Measurements from ENCODE around the gene YY1.

Gene YY1

GRCh38 chr14:100297320-100298300 lies 58.7 kb downstream of the YY1 start:
- H3K4me3 ChIP-seq, result 0 out of 20 replicates have a peak overlapping the region, but pooled peaks of 1 of the 10 experiments have one; percentile 26

GRCh38 chr14:100298551-100299237 lies 59.8 kb downstream of the YY1 start:
- no peaks in the 10 kb centered on the region for H3K9me3 ChIP-seq (replicated peaks in 1 of 11)
- peak overlapping the region; percentile 59 to 78 (median 65); a peak in 17 of 22 replicates for H3K9ac ChIP-seq
- H3K27ac ChIP-seq, result peak overlapping the region in 9 of 11 experiments; percentile 67 to 92 (median 83); a peak in 18 of 22 replicates
- H3K4me3 ChIP-seq, result no peak overlapping the region
- H4K20me1 ChIP-seq, result peaks cover 44 to 87% (median 65%) of the 10 kb centered on the region in 11 experiments
- peaks cover 75 to 98% (median 90%) of the 10 kb centered on the region in 10 experiments for H3K4me1 ChIP-seq
- no peak for TF ChIP-seq Cebpa-rat (IDR thresholded peaks at IDR 0.05)
- peak overlapping the region; percentile 73 to 97 (median 86) for H3K4me2 ChIP-seq
- H3K36me3 ChIP-seq, result peaks cover 11 to 53% (median 19%) of the 10 kb centered on the region in 11 experiments; a peak in 15 of 22 replicates
- no peaks in the 10 kb centered on the region for H3K27me3 ChIP-seq

More at GRCh38 chr14:100297320-100298300, 58.7 kb downstream of the YY1 start:
- H3K4me1 ChIP-seq, result peaks cover 75 to 98% (median 90%) of the 10 kb centered on the region in 10 experiments
- no peaks in the 10 kb centered on the region for H3K9me3 ChIP-seq (replicated peaks in 1 of 11)
- peaks cover 14 to 53% (median 24%) of the 10 kb centered on the region in 11 experiments; a peak in 20 of 22 replicates for H3K36me3 ChIP-seq
- TF ChIP-seq Cebpa-rat (IDR thresholded peaks at IDR 0.05), result no peak
- peak overlapping the region; percentile 23 to 92 (median 82); a peak in 21 of 22 replicates for H3K27ac ChIP-seq
- H4K20me1 ChIP-seq, result peaks cover 40 to 87% (median 62%) of the 10 kb centered on the region in 11 experiments; a peak in 21 of 22 replicates
- H3K4me2 ChIP-seq, result peak overlapping the region; percentile 73 to 97 (median 86)
- peak overlapping the region; percentile 59 to 78 (median 65); a peak in 21 of 22 replicates for H3K9ac ChIP-seq
- no peaks in the 10 kb centered on the region for H3K27me3 ChIP-seq

GRCh38 chr14:100299238-100299560 lies 60.3 kb downstream of the YY1 start:
- H3K4me1 ChIP-seq, result peaks cover 75 to 98% (median 90%) of the 10 kb centered on the region in 10 experiments
- H4K20me1 ChIP-seq, result peaks cover 44 to 90% (median 68%) of the 10 kb centered on the region in 11 experiments
- peak overlapping the region in 10 of 11 experiments; percentile 2 to 78 (median 64); a peak in 12 of 22 replicates for H3K9ac ChIP-seq
- peak overlapping the region in 2 of 11 experiments; percentile 27 to 92; a peak in 4 of 22 replicates for H3K27ac ChIP-seq
- H3K36me3 ChIP-seq, result peaks cover 11 to 57% (median 23%) of the 10 kb centered on the region in 11 experiments; a peak in 17 of 22 replicates
- no peak overlapping the region for H3K4me3 ChIP-seq
- no peak for TF ChIP-seq Cebpa-rat (IDR thresholded peaks at IDR 0.05)
- peak overlapping the region; percentile 73 to 97 (median 86) for H3K4me2 ChIP-seq
- no peaks in the 10 kb centered on the region for H3K27me3 ChIP-seq
- no peaks in the 10 kb centered on the region for H3K9me3 ChIP-seq (replicated peaks in 1 of 11)

- Histone ChIP-seq H4K20me1 (peaks cover 43 to 78% (median 76%) of the 10 kb centered on the region in 11 experiments), H3K27ac (0 out of 22 replicates have a peak overlapping the region, but pooled peaks of 1 of the 11 experiments have one; percentile 15), H3K27me3 (no peaks in the 10 kb centered on the region), H3K36me3 (peaks cover 11 to 50% (median 26%) of the 10 kb centered on the region in 11 experiments; a peak in 17 of 22 replicates), H3K4me3 (no peak overlapping the region), H3K9ac (no peak overlapping the region; a peak in 1 of 22 replicates), H3K4me2 (peak overlapping the region in 6 of 11 experiments; percentile 88 to 97 (median 94); a peak in 7 of 22 replicates), H3K9me3 (replicated peaks in 1 of 11) (no peaks in the 10 kb centered on the region), H3K4me1 (peaks cover 53 to 81% (median 71%) of the 10 kb centered on the region in 10 experiments)
- no peak for TF ChIP-seq Cebpa-rat (IDR thresholded peaks at IDR 0.05)
Observed at GRCh38 chr14:100302616-100303015, 63.7 kb downstream of the YY1 start.

GRCh38 chr14:100303179-100303578 lies 64.2 kb downstream of the YY1 start:
- TF ChIP-seq Cebpa-rat (IDR thresholded peaks at IDR 0.05), result no peak
- H3K27ac ChIP-seq, result peak overlapping the region in 3 of 11 experiments; percentile 5 to 28 (median 15); a peak in 3 of 22 replicates
- H4K20me1 ChIP-seq, result peaks cover 37 to 77% (median 70%) of the 10 kb centered on the region in 11 experiments

GRCh38 chr14:100303925-100304324 lies 65.0 kb downstream of the YY1 start:
- peak overlapping the region; percentile 83 to 99 (median 94) for H3K4me2 ChIP-seq
- H3K27me3 ChIP-seq, result no peaks in the 10 kb centered on the region
- peaks cover 4 to 37% (median 16%) of the 10 kb centered on the region in 11 experiments; a peak in 16 of 22 replicates for H3K36me3 ChIP-seq
- peaks cover 53 to 81% (median 71%) of the 10 kb centered on the region in 10 experiments for H3K4me1 ChIP-seq
- no peak for TF ChIP-seq Cebpa-rat (IDR thresholded peaks at IDR 0.05)
- H3K9ac ChIP-seq, result peak overlapping the region in 10 of 11 experiments; percentile 26 to 99 (median 96); a peak in 15 of 22 replicates
- peak overlapping the region in 3 of 11 experiments; percentile 95 to 98 (median 97); a peak in 2 of 22 replicates for H3K27ac ChIP-seq
- H3K9me3 ChIP-seq (replicated peaks in 1 of 11), result no peaks in the 10 kb centered on the region
- H3K4me3 ChIP-seq, result peak overlapping the region in 6 of 10 experiments; percentile 93 to 97 (median 96); a peak in 8 of 20 replicates
- peaks cover 30 to 77% (median 63%) of the 10 kb centered on the region in 11 experiments for H4K20me1 ChIP-seq

More at GRCh38 chr14:100303179-100303578, 64.2 kb downstream of the YY1 start:
- no peaks in the 10 kb centered on the region for H3K9me3 ChIP-seq (replicated peaks in 1 of 11)
- peak overlapping the region in 5 of 11 experiments; percentile 3 to 98 (median 19); a peak in 4 of 22 replicates for H3K9ac ChIP-seq
- no peak overlapping the region for H3K4me3 ChIP-seq
- peaks cover 53 to 81% (median 71%) of the 10 kb centered on the region in 10 experiments for H3K4me1 ChIP-seq
- H3K4me2 ChIP-seq, result peak overlapping the region; percentile 83 to 99 (median 94)
- H3K36me3 ChIP-seq, result peaks cover 11 to 45% (median 23%) of the 10 kb centered on the region in 11 experiments; a peak in 17 of 22 replicates
- no peaks in the 10 kb centered on the region for H3K27me3 ChIP-seq

GRCh38 chr14:100304825-100305323 lies 65.9 kb downstream of the YY1 start:
- TF ChIP-seq Cebpa-rat (IDR thresholded peaks at IDR 0.05), result no peak
- Histone ChIP-seq H3K36me3 (peaks cover 0 to 30% (median 12%) of the 10 kb centered on the region in 11 experiments; a peak in 12 of 22 replicates), H3K27me3 (no peaks in the 10 kb centered on the region), H3K27ac (peak overlapping the region; percentile 67 to 98 (median 94); a peak in 20 of 22 replicates), H3K9me3 (replicated peaks in 1 of 11) (no peaks in the 10 kb centered on the region), H3K4me2 (peak overlapping the region; percentile 83 to 99 (median 94)), H3K4me1 (peaks cover 49 to 81% (median 71%) of the 10 kb centered on the region in 10 experiments), H4K20me1 (peaks cover 21 to 68% (median 53%) of the 10 kb centered on the region in 11 experiments), H3K4me3 (peak overlapping the region; percentile 78 to 97 (median 95)), H3K9ac (peak overlapping the region; percentile 83 to 99 (median 96))

Data from BLaER1 treated with 17β-estradiol and CSF1 and Interleukin-3, amounts not matched to agents 10 nM and 100 nM (cell line).